ENCODE measurements around the gene PFKL.

DNA sequence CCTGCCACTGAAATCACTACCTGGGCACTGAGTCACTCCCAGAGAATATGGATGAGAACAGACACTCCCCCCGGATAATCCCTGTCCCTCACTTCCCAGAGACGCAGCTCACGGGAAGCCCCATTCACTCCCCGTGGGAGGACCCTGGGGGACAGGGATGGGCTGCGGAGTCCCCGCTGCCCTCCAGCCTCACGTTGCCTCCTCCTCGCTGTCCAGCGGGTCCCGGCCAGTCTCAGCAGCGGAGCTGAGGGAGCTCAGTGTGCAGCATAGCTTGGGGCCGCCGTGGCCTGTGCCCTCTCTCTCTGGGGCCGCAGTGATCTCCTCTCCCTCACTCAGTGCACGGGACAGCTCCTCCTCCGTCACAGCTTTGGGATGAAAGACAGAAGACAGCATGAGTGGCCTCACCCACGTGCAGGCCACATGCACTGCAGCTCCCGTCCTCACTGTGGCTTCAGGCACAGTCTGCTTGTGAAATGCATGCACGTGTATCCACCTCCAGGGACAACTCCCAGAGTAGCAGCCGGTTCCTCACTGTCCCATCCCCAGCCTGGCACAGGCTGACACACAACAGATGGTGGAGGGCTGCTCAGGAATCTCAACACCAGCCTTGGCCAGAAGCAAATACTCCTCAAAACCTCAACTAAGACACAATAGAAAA, 31.9 kb downstream of the PFKL start:
- TF ChIP-seq, protein P1, sequence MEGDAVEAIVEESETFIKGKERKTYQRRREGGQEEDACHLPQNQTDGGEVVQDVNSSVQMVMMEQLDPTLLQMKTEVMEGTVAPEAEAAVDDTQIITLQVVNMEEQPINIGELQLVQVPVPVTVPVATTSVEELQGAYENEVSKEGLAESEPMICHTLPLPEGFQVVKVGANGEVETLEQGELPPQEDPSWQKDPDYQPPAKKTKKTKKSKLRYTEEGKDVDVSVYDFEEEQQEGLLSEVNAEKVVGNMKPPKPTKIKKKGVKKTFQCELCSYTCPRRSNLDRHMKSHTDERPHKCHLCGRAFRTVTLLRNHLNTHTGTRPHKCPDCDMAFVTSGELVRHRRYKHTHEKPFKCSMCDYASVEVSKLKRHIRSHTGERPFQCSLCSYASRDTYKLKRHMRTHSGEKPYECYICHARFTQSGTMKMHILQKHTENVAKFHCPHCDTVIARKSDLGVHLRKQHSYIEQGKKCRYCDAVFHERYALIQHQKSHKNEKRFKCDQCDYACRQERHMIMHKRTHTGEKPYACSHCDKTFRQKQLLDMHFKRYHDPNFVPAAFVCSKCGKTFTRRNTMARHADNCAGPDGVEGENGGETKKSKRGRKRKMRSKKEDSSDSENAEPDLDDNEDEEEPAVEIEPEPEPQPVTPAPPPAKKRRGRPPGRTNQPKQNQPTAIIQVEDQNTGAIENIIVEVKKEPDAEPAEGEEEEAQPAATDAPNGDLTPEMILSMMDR (IDR thresholded peaks at IDR 0.05): no peak
- TF ChIP-seq POLR2A (IDR thresholded peaks at IDR 0.05): no peak

All from tibial nerve (tissue), 3 donors.